GM12891 (cell line): Measurements from ENCODE around the gene TNNT3.

Experiments used
- POLR2A ChIP-seq: IDR thresholded peaks from 2 replicates; pipeline ENCODE4 v1.6.1; 2011; ENCODE audit warnings: low read depth, low read length, control low read depth
- TAF1 ChIP-seq: IDR thresholded peaks from 2 replicates; pipeline ENCODE4 v1.6.1; 2011; ENCODE audit warnings: low read depth, low read length, control low read depth

DNA sequence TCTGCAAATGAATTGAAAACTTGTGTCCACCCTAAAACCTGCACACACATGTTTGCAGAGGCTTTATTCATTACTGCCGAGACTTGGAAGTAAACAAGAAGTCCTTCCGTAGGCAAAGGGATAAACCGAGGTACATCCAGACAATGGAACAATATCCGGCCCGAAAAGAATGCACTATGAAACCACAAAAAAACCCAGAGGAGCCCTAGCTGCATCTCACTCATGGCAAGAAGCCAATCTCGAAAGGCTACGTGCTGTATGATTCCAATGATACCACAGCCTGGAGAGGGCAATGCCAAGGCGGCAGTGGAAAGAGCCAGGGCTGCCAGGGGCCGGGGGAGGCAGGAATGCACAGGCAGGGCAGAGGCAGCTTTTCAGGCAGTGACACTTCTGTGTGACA, 24.5 kb downstream of the TNNT3 start:
- TF ChIP-seq POLR2A = no peak
- no peak for TF ChIP-seq TAF1
